Posterior cingulate gyrus (tissue), 11 donors: ENCODE measurements around the gene SOX11.
A peak's percentile ranks its signal among the peaks of the same experiment; 100 is the strongest.
"Not testable (repeated sequence)": the region's sequence is repeated elsewhere in the genome, so short reads cannot be mapped to it uniquely, and the experiment has no call there.

Source experiments
- DNase-seq, 10 donors: peaks; one replicate each; pipeline versions ENCODE4 v3.0.0 to v3.0.0-alpha.2; 2020 to 2021; ENCODE audit warnings: mixed read lengths in 3 of 10
- intact Hi-C: fragments of 100-400 bp; cut with DNase I; formaldehyde crosslinking; loops from one replicate; pipeline ENCODE4 v1.15.1; 2023

Gene SOX11

DNA sequence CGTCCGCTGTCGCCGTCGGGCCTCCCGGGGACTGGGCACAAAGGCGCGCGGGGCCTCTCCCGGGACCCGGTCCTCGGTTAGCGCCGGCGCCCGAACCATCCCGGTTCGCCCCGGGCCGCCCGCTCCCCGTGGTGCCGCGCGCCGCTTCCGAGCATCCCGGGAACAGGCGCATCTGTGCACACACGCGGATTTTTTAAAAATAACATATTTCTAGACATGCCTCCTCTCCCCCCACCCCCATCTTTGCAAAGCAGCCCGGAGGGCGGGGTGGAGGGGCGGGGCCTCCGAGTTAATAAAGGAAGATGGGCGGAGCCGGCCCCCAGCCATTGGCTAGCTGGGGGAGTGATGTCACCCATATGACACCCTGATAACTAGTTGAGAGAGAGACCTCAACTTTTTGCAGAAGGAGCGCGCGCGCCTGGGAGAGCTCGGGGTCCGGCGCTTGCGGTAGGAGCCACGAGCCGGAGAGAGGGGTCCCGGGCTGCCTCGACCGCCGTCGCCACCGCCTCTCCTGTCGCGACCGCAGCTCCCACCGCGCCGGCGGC, at the start of gene SOX11:
Gene SOX11, plus strand, starts transcription at position 400 of the 545 bp plus-strand sequence. CDS start 338 bp downstream, outside the sequence.
- DNase-seq: peak in 7 of 10 donors; percentile 49 to 94 (median 59)
- intact Hi-C loops: no loop called here

DNA sequence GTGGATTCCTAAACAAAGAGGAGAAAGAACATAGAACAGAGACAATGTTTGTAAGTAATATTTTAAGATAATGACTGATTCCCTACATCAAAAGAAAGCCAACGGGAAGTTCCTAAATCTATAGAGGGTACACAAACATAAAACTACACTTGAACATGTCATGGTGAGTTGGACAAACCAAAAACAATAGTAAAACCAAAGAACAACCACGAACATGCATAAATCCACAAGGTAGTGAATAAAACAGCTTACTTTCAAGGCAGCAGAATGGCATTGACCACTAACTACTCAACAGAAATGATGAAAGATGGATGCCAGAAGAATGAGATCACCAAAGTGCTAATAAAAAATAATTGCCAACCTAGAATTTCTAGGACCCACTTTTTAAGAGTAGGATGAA, 39.5 kb upstream of the SOX11 start:
- DNase-seq, intact Hi-C loops: not testable (repeated sequence)

DNA sequence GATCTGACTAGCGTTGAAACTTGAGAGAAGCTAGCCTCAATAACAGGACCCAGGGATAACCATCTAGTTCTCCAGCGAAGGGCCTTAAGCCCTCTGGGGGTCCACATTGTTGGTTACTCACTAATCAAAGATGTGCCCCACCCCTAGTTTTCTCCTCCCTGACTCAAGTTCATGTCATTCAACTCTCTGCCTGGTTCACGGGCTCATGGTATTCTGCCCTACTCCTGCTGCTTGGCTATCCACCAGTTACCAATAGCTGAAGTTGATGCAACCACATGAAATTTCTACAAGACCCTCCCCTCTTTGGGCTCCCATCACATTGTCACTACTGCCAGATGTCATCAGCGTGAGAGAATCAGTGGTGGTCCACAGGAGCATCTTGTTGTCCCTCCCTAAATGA, 38.4 kb upstream of the SOX11 start:
- intact Hi-C loops, DNase-seq: not testable (repeated sequence)

DNA sequence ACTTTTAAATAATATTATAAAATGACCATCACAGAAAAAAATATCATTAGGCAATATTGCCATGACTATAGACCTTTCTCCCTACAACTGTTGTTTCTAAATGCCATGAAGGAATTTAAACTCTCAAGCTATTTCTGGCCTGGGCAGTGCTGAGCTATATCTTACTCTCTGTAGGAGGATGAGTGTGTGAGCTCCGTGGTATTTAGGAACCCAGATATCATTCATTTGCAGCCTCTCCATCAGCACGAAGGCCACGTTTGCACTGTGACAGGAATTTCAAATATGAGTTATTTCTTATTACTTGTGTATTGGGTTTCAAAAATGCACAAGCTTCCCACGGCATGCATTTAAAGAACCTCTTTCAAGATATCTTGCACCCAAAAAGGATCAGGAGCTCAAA, 35.0 kb upstream of the SOX11 start:
- no peak for DNase-seq
- intact Hi-C loops: no loop called here

DNA sequence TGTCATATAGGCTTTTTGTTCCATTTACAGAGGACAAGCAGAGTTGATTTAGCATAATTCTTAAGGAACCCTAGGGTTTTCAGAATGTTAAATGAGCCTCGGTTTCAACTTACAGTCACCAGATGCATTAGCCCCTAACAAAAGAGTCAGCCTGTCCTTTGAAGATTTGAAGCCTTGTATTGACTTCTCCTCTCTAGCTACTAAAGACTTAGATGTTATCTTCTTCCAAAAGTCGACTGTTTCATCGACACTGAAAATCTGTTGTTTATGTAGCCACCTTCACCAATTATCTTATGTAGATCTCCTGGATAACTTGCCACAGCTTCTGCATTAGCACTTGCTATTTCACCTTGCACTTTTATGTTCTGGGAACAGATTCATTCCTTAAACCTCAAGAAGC, 31.6 kb upstream of the SOX11 start:
- DNase-seq: no peak
- intact Hi-C loops: no loop called here

DNA sequence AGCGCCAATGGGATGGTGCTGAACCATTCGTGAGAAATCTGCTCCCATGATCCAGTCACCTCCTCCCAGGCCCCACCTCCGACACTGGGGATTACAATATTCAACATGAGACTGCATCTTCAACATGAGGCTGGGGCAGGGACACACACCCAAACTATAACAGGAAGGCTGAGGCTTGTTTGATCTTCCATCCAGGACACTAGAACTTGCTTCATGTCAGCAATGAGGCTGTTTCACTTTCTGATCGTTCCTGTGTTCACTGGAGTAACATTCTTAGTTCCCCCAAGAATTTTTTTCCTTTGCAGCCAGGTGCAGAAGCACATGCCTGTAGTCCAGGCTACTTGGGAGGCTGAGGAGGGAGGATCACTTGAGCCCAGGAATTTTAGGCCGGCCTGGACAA, 30.8 kb upstream of the SOX11 start:
- DNase-seq: no peak
- intact Hi-C loops: no loop called here

DNA sequence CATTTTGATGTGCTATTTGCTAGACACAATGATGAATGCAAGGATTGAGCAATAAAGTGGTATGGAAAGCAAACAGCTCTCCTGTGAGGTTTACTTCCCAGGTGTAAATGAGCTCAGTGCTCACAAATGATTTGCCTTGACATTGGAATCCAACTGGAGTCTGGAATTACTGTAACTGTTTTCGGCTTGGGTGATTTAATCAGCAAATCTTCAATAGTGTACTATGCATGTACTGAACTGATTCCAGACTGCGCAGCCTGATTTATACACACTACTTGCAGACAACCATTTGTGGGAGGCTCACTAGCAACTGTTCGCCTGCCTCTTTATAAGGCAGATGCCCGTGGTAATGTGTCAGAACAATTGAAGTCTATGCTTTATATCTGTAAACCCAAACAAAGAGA, 27.9 kb upstream of the SOX11 start:
- intact Hi-C loops: no loop called here

DNA sequence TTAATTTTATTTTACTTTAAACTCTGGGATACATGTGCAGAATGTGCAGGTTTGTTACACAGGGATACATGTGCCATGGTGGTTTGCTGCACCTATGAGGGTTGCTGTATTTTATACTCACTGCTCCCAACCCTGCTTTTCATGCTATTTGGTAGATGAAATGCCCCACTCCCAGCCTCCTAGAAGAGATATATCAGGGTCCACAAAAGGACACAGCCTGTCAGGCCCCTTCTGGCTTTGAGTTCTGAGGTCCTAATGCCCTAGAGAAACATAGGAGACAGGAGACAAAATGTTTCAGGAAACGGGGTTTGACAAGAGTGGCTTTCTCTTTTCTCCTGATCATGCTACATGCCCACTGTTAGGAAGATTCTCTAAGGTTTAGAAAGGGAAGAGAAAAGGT, 27.1 kb upstream of the SOX11 start:
- intact Hi-C loops: no loop called here
- DNase-seq: no peak

More for the DNA sequence above, 27.9 kb upstream of the SOX11 start:
- DNase-seq: no peak

DNA sequence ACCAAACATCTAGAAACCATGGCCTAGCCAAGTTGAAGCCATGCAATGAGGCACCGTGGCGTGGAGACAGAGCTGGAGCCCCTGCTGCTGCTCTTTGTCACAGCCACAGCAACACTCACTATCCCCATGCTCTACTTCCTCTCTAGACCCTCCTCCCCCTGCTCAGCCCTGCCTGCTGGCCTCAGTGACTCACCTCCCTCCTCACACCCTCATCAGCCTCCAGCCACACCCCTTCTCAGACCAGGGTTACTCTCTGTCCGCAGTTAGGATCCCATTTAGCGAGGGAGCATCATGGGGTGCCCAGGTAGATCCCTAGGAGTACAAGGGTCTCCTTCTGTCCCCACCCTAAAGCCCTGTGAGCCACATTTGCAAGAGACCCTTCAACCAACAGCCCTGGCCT, 25.4 kb upstream of the SOX11 start:
- no peak for DNase-seq
- intact Hi-C loops: no loop called here

DNA sequence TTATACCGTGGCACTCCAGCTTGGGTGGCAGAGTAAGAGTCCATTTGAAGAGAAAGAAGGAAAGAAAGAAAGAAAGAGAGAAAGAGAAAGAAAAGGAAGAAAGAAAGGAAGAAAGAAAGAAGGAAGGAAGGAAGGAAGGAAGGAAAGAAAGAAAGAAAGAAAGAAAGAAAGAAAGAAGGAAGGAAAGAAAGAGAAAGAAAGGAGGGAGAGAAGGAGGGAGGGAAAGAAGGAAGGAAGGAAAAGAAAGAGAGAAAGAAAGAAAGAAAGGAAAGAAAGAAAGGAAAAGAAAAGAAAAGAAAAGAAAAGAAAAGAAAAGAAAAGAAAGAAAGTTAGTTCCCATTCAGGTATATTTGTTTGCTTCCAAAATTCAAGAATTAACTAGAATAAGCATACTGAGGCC, 24.5 kb upstream of the SOX11 start:
- intact Hi-C loops, DNase-seq: not testable (repeated sequence)

DNA sequence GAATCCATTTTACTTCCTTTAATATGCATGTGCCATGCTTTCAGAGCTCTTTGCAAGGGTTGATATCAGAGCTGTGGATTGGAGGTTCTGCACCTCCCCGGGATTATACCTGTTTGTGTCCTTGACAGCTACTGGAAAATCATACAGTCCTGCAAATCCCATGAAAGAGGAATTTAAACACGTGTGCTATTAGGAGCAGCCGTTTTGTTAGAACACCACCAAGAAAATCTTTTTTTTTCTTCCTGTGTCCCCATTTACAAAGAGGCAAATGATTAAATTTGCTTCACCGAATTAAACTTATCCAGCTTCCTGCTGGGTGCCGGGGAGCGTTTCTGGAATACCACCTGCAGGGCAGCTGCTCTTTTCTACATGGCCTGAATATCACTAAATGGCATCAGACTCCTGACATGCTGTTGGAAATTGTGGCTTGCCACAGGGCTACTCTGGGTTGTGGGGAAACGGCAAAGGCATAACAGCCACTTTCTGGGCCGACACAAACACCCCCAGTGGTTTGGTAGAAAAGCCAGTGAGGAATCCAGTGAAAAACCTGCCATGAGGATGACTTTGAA, 23.4 kb upstream of the SOX11 start:
- intact Hi-C loops: no loop called here
- DNase-seq: no peak

DNA sequence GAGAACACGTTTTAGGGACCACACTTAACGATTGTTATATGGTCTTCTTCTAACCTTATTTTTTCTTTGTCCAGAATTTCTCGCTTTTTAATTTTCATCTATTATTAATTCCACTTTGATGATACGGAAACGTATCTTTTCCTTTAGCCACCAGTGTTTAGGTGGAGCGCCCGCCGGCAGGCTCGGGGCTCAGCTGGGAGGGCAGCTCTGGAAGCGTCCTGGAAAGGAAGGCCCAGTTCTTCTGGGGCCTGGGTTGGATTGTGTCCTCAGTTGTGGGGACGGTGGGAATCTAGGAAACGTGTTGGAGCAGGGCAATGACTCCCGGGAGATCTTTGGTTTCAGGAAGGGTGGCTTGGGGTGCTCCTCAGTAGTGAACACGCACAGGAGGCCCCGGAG, 19.4 kb upstream of the SOX11 start:
- DNase-seq: no peak
- intact Hi-C loops: no loop called here

DNA sequence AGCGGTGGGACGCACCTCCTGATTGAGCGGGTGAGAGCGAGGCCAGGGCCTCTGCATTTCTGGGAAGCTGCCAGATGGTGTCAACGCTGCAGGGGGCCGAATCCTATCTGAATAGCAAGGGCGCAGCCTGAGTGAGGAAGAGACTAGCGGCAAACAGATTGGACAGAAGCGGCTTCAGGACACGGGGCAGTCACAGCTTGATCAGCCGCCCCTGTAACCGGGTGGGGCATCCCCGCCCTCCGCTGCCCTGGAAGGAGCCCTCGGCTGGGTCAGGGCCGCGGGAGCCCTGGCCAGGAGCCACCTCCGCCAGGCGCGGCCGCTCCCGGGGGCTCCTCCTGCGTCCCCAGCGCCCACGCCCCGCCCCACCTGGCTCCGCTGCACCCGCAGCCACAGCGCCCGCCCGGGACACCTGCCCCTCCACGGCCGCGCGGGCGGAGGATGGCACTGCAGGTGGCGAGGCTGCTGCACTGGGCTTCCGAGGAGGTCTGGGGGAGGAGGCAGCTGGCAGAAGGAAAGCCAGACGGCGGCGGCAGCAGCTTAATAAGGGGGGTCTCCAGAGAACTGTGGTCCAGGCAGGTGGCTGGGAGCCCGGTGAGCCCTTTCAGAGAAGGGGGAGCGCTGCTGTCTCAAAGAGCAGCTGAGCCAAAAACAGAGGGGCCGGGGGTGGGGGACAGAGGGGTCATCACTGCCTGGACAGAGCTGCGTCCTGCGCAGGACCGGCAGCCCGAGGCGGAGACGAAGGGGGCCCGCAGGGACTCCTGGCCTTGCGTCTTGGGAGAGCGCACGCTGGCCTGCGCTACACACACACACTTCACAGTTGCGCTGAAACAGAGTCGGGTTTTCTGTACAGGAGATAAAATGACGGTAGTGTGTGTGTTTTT, 18.8 kb upstream of the SOX11 start:
- intact Hi-C loops: no loop called here
- peak in 1 of 10 donors; percentile 77 for DNase-seq

DNA sequence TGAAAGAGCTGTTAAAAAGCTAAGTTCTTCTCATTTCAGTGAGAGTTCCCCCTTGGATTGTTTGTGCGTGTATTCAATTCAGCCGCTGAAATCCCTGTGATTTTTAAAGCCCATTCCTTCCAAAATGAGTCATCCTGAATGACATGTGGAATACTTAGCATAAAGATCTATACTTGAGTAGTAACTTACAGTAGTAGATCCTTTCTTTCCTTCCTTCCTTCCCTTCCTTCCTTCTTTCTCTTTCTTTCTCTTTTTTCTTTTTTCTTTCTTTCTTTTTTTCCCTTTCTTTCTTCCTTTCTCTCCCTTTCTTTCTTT, 18.2 kb upstream of the SOX11 start:
- intact Hi-C loops: no loop called here

DNA sequence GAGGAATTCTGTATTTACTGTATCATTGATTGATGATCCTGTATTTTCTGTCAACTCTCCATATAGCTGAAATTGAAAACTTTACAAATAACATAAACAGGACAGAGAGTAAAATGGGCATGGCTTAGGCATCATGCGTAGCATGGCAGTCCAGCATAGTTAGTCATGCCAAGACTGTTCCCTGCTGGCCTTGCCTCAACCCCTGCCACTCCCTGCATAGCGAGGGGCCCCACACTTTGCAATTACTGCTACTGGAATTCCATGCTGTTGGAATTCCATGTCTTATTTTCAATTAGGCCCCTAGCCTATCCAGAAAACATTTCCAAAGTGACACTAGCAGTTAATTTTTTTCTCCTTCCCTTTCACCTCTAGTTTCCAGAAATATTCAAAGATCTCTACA, 15.1 kb upstream of the SOX11 start:
- intact Hi-C loops: no loop called here
- no peak for DNase-seq

More for the DNA sequence above, 18.2 kb upstream of the SOX11 start:
- DNase-seq: no peak

DNA sequence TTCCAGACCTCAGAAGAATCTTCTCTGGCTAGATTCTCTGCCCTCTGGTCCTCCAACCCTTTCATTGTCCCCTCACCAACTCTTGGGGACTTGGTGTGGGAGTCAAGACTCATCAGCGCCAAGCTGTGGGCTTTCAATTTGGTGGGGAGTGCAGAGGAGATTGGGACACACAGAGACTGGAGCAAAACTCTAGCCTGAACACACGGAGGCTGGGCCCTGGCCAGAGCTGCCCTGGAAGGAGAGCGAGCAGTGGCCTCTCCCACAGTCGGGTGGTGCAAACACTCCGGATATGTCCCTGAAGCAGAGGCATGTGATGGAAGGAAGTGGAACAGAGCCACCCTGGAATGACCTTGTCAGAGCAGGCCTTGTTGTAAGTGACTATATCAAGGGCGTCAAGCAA, 8.7 kb upstream of the SOX11 start:
- intact Hi-C loops: no loop called here
- DNase-seq: no peak

DNA sequence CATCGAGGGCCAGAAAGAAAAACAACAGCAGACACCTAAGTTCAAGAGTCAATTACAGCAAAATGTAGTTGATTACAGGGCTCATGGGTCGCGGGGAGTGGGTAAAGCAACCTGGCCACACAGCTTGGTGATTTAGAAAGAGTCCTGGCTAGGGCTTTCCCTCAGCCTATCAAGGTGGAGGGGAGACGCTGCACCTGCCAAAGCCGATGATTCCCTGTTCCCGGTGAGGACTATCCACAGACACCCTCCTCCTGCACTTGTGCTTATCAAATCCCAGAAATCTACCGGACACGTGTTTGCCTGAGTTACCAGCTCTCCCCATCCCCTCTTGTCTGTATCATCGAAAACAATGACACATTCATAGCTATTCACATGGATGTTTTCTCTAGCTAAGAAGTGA, 7.0 kb upstream of the SOX11 start:
- intact Hi-C loops: no loop called here
- no peak for DNase-seq

DNA sequence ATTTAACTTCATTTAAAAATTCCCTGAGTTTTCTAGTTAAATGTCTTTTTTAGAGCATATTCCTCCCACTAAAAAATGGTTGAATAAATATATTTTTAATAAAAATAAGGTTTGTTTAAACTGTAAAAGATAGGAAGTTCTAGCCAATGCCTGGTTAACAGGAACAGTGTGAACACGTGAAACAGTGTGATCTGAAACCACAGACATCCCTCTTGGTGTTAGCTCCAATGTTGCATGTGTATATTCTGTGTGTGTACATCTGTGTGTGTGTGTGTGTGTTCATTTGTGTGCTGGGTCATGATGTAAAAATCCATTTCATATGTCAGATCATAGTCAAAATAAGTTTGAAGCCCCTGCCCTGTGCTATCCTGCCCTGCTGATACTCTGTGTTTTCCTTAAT, 6.1 kb upstream of the SOX11 start:
- intact Hi-C loops: no loop called here

DNA sequence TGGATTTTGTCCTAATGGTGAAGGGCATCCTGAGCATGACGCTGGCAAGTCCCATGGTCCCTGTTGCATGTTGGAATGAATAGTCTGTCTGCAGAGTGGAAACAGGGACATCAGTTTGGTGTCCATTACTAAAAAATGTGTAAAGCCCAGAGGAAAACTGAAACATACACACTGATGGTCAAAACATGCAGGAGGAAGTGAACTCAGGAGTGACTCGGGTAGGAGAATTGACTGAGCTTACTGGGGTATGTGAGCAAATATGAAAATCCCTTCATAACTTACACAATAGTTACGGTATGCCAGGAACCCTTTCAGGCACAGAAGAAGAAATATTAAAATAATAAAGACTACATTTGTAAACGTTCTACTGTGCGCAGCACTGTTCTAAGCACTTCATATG, 5.6 kb upstream of the SOX11 start:
- no peak for DNase-seq
- intact Hi-C loops: no loop called here

More for the DNA sequence above, 6.1 kb upstream of the SOX11 start:
- no peak for DNase-seq

DNA sequence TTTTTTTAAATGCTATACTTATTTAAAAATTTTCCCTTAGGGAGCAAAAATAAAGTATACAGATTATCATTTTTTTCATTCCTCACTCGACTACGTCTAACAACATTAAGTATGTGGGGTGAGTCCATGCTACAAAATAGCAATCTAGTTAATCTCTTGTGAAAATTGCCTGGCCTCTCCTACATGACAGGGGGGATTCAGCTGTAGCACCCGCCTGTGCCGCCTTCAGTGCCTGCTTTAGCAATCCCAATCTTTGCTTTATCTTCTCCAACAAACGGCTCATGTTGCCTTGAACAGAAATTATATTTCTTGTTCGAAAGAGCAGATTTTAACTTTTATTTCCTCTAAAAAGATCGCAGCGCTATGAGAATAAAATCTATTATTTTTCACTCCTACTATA, 2.4 kb upstream of the SOX11 start:
- no peak for DNase-seq
- intact Hi-C loops: no loop called here

DNA sequence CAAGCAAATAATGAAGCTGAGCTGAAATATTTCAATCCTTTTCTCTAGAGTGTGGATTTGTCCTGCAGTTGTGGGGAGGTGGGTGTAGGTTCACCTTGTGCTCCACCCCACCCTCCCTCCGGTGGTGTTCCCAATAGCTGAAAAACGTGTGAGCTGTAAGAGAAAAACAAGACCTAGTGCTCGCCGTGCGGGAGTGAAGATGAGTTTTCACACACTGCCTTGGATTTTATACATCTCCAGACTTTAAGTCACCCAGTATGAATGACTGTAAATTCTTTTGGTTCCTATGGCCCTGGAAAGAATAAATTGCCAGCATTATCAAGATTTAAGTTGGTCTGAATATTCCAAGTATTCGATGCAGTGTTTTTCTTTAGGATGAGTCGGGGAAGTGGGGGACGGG, 1.9 kb upstream of the SOX11 start:
- intact Hi-C loops: no loop called here
- DNase-seq: no peak

DNA sequence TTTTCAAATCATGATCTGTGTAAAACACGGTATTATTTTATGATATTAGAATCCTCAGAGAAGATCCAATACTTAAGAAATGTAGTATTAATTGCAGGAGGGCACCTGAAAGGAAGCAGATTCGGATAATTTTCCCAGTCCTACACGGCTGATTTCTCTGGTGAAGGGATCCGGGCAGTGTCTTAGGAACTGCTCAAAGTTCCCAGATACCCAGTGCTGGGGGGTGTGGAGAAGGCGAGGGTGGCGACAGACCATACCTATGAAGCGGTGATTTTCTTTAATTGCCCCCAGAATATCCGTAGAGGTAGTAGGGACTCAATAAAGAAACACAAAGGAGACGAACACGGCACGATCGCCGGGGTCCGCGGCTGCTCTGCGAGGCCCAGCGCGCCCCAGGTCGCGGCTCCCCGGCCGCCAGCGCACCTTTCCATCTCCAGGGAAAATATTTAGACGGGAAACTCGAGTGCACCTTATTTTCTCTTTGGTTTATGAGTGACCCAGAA, 1.4 kb upstream of the SOX11 start:
- no peak for DNase-seq
- intact Hi-C loops: no loop called here
